ENCODE results near the gene TBC1D3B.

TBC1D3B gene

DNA sequence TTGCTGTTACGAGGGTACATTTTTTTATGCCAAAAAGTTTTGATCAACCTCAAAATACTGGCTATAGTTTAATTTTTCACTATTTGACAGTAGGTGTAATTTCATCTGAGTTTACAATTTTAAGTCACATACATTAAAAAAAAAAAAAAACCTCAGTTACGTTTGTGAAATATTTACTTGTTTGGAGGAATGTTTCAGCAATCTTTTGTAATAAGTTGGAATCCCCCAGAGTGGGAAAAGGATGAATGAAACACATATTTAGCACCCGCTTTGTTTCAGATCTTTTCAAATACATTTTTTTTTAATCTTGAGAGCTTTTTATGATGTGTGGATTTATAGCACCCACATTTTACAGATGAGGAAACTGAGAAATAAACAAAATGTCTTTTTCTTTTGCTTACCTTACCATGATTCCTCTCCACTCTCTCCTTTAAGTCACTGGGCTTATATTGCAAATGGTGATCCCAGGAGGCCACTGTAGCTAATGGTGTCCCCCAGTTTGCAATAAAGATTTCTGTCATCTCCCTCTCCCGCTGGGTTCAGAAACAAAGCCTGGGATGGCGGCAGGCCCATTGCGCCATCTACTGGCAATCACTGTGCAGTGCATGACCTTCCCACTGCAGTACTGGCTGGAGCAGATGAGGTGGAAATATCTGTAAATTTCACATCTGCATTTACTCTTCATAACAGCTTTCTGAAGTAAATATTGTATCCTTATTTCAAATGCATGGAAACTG lies 27.7 kb downstream of the TBC1D3B start:
- no peaks in the 10 kb centered on the region for H3K79me2 ChIP-seq (ENCODE audit: insufficient read depth, low read length)
- H3K4me3 ChIP-seq (ENCODE audit: low read depth, low read length, poor library complexity, severe bottlenecking), result no peak overlapping the region
- no peaks in the 10 kb centered on the region for H3K27me3 ChIP-seq (ENCODE audit: insufficient read depth, low read length)
- no peaks in the 10 kb centered on the region for H3K36me3 ChIP-seq (ENCODE audit: insufficient read depth, low read length)
- no peaks in the 10 kb centered on the region for H3K9me3 ChIP-seq (ENCODE audit: low read length)
- no peak overlapping the region for H3K9ac ChIP-seq (ENCODE audit: low read length)
- H3F3A ChIP-seq (ENCODE audit: insufficient read depth, low read length), result no peaks in the 10 kb centered on the region
- no peak overlapping the region for H2AFZ ChIP-seq (ENCODE audit: low read length)
- H3K27ac ChIP-seq (ENCODE audit: low read depth, low read length, poor library complexity, severe bottlenecking), result no peak overlapping the region
- H4K20me1 ChIP-seq (ENCODE audit: insufficient read depth, low read length), result no peaks in the 10 kb centered on the region
- no peak for TF ChIP-seq EZH2 (IDR thresholded peaks at IDR 0.05; ENCODE audit: borderline replicate concordance, low read length)
- TF ChIP-seq, protein P1, sequence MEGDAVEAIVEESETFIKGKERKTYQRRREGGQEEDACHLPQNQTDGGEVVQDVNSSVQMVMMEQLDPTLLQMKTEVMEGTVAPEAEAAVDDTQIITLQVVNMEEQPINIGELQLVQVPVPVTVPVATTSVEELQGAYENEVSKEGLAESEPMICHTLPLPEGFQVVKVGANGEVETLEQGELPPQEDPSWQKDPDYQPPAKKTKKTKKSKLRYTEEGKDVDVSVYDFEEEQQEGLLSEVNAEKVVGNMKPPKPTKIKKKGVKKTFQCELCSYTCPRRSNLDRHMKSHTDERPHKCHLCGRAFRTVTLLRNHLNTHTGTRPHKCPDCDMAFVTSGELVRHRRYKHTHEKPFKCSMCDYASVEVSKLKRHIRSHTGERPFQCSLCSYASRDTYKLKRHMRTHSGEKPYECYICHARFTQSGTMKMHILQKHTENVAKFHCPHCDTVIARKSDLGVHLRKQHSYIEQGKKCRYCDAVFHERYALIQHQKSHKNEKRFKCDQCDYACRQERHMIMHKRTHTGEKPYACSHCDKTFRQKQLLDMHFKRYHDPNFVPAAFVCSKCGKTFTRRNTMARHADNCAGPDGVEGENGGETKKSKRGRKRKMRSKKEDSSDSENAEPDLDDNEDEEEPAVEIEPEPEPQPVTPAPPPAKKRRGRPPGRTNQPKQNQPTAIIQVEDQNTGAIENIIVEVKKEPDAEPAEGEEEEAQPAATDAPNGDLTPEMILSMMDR (IDR thresholded peaks at IDR 0.05; ENCODE audit: low read length), result peak; percentile 96
- no peaks in the 10 kb centered on the region for H3K4me1 ChIP-seq (ENCODE audit: insufficient read depth, low read length, severe bottlenecking)
- no peak overlapping the region for H3K4me2 ChIP-seq (ENCODE audit: low read length)
- no peaks in the 10 kb centered on the region for H3K9me2 ChIP-seq (ENCODE audit: low read depth, low read length)

DNA sequence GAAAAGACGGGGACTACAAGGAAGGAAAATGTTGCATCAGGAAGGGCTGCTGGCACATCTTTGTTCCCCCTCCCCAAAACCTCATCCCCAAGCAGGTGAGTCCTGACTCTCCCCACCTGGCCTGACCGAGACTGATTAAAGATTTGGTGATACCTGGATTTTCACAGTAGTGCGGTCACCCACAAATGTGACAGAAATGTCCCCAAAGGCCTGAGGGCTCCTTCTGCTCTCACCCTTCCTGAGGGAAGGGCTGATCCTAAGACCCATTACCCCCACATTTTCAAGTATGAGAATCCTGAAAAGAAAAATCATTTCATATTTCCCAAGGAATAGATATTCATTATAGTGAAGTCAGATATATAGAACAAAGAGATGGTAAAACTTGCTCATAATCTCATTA lies 28.8 kb downstream of the TBC1D3B start:
- Histone ChIP-seq H3K9ac (ENCODE audit: low read length) (no peak overlapping the region), H3K4me2 (ENCODE audit: low read length) (no peak overlapping the region), H3K36me3 (ENCODE audit: insufficient read depth, low read length) (no peaks in the 10 kb centered on the region), H3K4me3 (ENCODE audit: low read depth, low read length, poor library complexity, severe bottlenecking) (no peak overlapping the region), H3F3A (ENCODE audit: insufficient read depth, low read length) (no peaks in the 10 kb centered on the region), H3K9me3 (ENCODE audit: low read length) (no peaks in the 10 kb centered on the region), H3K79me2 (ENCODE audit: insufficient read depth, low read length) (no peaks in the 10 kb centered on the region), H3K9me2 (ENCODE audit: low read depth, low read length) (no peaks in the 10 kb centered on the region), H3K27me3 (ENCODE audit: insufficient read depth, low read length) (no peaks in the 10 kb centered on the region), H3K27ac (ENCODE audit: low read depth, low read length, poor library complexity, severe bottlenecking) (no peak overlapping the region), H4K20me1 (ENCODE audit: insufficient read depth, low read length) (no peaks in the 10 kb centered on the region), H2AFZ (ENCODE audit: low read length) (no peak overlapping the region), H3K4me1 (ENCODE audit: insufficient read depth, low read length, severe bottlenecking) (no peaks in the 10 kb centered on the region)
- TF ChIP-seq, protein P1 (IDR thresholded peaks at IDR 0.05; ENCODE audit: low read length), result no peak
- TF ChIP-seq EZH2 (IDR thresholded peaks at IDR 0.05; ENCODE audit: borderline replicate concordance, low read length), result no peak

DNA sequence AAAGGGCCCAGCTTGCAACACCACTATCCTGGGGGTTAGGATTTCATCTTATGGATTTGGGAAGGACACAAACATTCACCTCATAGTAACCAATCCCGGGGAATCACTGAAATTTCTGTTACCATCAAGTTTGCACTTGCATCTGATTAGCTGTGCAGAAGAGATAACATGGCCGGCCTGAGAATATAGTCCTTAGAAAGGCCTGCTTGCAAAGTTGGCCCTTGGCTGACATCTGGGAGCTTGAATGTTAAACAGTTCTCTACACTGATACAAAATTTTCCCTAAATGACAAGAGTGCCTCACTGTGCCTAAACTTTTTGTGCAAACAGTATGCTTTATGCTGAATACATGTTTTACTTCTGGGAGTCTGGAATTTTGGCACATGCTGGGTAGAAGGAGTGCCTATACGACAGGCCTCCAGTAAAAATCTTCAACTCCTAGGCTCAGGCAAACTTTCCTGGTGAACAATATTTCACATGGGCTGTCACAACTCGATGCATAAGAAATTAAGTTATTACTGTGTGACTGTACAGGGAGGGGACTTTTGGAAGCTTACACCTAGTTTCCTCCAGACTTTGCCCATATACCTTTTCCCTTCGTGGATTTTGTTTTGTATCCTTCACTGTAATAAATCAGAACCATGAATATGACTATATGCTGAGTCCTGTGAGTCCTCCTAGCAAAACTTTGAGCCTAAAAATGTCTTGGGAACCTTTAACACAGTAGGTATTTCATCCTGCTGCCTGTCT lies 31.3 kb downstream of the TBC1D3B start:
- H2AFZ ChIP-seq (ENCODE audit: low read length), result no peak overlapping the region

More for the DNA sequence above, 31.3 kb downstream of the TBC1D3B start:
- Histone ChIP-seq H3K9ac (ENCODE audit: low read length) (no peak overlapping the region), H3K27ac (ENCODE audit: low read depth, low read length, poor library complexity, severe bottlenecking) (no peak overlapping the region), H4K20me1 (ENCODE audit: insufficient read depth, low read length) (no peaks in the 10 kb centered on the region), H3K79me2 (ENCODE audit: insufficient read depth, low read length) (no peaks in the 10 kb centered on the region), H3K9me3 (ENCODE audit: low read length) (no peaks in the 10 kb centered on the region), H3K4me3 (ENCODE audit: low read depth, low read length, poor library complexity, severe bottlenecking) (no peak overlapping the region), H3K4me1 (ENCODE audit: insufficient read depth, low read length, severe bottlenecking) (no peaks in the 10 kb centered on the region), H3K4me2 (ENCODE audit: low read length) (no peak overlapping the region), H3K27me3 (ENCODE audit: insufficient read depth, low read length) (no peaks in the 10 kb centered on the region), H3K9me2 (ENCODE audit: low read depth, low read length) (no peaks in the 10 kb centered on the region), H3K36me3 (ENCODE audit: insufficient read depth, low read length) (no peaks in the 10 kb centered on the region), H3F3A (ENCODE audit: insufficient read depth, low read length) (no peaks in the 10 kb centered on the region)
- TF ChIP-seq, protein P1 (IDR thresholded peaks at IDR 0.05; ENCODE audit: low read length), result no peak
- TF ChIP-seq EZH2 (IDR thresholded peaks at IDR 0.05; ENCODE audit: borderline replicate concordance, low read length), result no peak

Data from OCI-LY1 (cell line).